NCI-H345 treated with DMSO at 0.1 percent for 48 hours (cell line): Measurements from ENCODE around the gene FCMR.

Experiments
- DNase-seq: peaks from one replicate; lab custom pipeline; 2025; ENCODE audit not compliant: unreplicated experiment; lab: John Stamatoyannopoulos, UW

FCMR gene

DNA sequence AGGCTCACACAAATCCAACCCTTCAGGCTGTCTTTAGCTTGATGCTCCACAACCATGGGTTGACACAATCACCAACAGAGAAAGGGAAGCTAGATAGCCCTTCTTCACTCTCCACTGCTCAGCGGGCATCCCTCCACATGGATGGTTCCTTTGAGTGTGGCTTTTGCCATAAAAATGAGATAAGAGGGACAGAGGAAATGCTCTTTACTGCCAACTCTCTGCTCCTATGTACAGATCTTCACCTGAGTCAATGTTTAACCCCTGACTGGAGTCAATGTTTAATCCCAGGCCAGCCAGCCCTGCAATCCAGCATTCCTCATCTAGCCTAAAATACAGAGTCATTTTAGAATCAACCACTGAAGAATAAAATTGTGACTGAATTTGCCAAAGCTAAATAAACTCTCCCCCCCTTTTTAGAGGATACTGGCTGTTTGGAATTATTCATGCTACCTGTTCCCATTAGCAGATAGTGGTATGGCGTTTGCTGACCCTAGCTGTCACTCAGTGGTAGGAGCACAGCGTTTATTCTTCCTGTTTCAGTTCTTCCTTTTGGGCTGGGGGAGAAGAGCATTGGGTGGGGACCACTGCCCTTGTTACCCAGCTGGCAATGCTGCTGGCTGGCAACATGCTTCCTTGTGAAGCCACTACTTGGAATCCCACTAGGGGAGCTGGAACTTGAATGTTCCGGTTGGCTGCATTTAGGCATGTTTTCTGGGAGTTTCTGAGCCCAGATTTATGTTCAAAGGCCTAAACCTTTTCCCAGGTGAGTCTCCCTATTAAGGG lies 29.8 kb upstream of the FCMR start:
- no peak for DNase-seq

GRCh38 chr1:206949641-206950040 lies 27.9 kb upstream of the FCMR start:
- DNase-seq, result no peak

GRCh38 chr1:206949208-206949607 lies 27.5 kb upstream of the FCMR start:
- DNase-seq, result no peak

DNA sequence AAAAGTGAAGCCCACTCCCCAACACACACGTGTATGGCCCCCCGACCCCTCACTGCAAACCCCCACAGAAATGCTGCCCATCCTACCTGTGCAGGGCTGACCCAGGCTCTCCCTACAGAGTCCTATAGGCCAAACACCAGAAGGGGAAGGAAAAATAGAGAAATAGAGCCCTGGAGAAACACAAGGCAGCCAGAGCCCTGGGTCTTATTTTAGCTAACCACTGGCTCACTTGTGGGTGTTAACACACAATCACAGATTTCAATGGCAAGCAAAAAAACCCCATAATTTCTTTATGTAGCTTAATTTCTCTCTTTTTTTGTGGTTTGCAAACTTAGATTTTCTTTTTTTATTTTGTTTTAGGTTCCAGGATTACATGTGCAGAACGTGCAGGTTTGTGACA lies 25.5 kb upstream of the FCMR start:
- DNase-seq, result no peak

DNA sequence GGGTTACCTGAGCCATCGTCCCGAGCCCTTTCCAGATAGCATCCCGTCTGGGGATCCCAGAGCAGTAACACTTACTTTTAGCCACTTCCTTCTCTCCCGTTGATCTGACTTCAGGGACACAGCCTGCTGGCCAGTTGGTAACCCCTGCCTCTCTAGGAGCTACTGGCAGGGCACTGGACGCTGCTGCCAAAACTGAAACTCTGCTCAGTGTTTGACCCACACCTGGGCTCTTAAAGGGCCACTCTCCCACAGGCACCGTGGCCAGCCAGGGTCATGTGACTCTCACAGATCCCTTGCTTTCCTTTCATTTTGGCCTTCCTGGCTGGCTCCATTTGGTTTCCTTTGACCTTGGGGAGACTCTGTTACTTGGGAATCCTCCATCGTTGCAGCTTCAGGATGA lies 24.5 kb upstream of the FCMR start, which contains the start of gene PIGR:
TSS of gene PIGR (minus strand) at position 206 of the 400 bp plus-strand sequence. CDS start 5,935 bp downstream, outside the sequence.
- no peak for DNase-seq

- DNase-seq, result no peak
These were observed 24.0 kb upstream of the FCMR start for GRCh38 chr1:206945779-206946178.

DNA sequence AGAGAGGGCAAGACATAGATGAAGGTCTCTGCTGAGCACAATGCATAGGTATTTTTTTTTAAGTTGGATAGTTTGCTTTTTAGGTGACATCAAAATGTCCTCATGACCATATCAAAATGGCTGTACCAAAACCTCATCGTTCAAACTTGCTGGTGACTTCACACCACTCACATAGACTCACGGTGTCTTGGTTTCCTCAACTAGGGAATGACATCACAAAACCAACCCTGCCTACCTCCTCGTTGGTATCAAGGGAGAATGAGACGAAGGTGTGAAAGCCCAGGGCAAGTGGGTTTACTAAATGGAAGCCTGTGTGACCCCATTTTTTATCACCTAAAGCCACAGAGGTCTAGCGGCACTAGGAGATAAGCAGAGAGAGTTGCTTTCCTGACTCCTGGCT lies 23.0 kb upstream of the FCMR start:
- DNase-seq, result no peak

DNA sequence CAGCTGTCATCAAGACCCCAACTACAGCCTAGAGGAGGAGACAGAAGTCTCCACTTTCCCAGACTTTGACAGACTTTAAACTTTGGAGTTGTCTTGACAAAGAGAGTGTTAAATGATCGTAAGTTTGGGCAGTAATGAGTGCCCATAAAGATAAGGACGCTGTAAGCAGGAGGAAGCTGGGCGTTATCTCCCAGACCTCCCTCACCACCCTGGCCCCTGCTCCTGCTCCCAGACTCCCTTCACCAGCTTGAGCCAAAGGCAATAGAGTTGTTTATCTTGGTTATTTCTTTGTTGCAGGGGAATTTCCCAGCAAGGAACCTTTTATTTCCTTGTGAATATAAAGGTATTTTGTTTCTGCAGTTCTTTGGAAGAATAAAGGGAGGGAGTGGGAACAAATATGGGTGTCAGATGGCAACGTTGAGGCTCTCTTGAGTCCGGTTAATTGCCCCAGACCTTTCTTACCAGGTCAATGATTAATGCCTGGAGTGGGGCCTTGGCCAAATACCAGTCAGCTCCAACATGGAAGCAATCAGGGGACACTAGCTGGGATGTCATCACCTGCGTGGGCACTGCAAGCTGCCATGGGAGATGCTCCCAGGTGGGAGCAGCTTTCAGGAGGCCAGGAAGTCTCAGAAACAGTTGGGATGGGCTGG lies 20.2 kb upstream of the FCMR start:
- no peak for DNase-seq

DNA sequence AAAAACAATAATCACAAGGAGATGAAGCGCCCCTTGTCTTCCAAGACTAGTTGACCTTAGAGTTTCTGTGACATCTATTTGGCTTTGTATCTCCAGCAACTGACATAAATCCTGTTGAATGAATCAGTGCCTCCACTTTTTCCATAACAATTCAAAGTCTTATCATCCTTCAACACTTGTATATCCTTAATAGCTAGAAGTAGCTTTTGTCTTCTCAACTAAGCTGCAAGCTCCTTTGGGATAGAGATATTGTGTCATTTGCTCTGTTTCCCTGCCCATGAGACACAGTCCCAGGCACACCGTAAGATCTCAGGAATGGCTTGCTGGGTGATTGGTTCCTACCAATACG lies 18.8 kb upstream of the FCMR start:
- DNase-seq, result no peak

GRCh38 chr1:206939841-206940587 lies 18.3 kb upstream of the FCMR start:
- no peak for DNase-seq

- DNase-seq, result no peak
These were observed 17.4 kb upstream of the FCMR start for GRCh38 chr1:206939131-206939530.

DNA sequence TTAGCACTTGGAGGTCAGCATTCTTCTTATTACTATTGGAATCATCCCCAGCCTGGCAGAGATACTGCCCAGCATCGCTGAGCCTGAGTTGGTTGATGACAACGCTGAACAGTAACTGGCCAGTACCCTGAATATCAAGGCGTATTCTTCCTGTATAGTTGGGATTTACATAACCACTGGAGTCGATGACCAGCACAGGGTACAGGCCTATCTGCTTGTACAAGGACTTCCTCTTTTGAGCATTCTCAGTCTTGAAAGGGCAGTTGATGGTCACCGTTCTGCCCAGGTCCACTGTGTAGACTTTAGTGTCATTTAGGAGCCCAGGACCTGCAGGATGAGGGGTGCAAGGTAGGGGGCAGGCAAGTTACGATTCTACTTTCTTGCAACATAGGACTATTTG lies 15.7 kb upstream of the FCMR start:
- no peak for DNase-seq

DNA sequence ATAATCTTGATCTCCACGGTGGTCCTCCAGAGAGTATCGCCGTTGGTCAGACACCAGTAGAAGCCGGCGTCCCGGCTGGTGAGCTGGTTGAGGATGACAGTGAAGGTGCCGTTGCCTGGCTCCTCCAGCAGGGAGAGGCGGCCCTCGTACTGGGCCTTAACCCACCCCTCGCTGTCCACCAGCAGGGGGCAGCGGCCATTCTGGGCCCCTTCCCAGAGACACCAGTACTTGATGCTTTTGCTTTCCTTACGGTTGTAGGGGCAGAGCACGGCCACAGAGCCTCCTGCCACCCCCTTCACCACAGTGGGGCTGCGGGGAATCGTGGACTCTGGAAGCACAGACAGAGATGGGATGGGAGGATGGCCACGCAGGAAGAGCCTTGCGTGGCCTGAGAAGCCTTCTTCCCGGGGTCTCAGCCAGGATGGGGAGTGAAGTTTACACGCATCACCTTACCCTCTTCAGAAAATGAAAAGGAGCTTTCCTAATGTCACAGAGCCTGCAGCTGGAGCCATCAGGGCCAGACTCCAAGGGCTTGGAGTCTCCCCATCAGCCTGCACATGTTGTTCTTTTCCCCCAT lies 13.8 kb upstream of the FCMR start:
- no peak for DNase-seq

DNA sequence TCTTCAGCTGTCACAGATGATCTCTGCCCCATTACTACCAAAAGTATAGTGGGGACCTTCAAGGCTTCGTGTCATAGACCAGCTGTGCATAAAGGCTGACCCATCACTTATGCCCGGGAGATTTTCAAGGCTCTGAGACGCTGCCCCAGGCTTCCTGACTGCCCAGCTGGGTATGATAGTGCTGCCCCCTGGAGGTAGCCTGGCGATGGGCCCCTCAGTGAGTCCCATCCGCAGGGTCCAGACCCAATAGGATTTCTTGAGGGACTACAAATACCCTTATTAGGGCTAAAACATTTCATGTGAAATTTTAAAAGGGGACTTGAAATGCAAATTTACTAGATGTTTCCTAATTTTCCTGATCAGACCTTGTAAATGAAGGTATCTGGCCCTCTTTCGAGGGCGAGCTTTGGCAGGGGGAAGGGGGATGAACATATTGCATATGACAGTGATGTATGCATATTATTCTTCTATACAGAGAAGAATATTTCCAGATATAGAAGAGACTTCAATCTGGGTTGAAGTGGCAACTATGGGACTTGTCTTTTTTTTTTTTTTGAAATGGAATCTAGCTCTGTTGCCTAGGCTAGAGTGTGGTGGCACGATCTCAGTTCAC lies 11.7 kb upstream of the FCMR start:
- no peak for DNase-seq

DNA sequence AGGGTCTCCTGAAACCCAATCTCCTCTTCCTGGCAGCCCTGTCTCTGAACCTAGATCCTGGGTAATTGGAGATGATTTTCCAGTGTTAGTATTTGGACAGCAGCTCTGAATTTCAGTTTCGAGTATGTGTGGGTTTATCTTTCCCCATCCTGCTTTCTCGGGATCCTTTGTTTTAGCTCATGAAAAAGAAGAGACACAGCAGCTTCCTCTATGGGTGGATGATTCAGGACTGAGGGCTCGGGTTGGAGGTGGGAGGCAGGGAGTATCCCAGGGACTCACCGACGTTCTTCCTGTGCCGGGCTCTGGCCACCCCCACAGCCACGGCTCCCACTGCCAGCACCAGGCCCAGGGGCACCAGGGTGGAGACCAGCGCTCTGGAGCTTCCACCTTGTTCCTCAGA lies 10.4 kb upstream of the FCMR start:
- DNase-seq, result no peak

- no peak for DNase-seq
These were observed 10.0 kb upstream of the FCMR start for GRCh38 chr1:206931709-206932108.

DNA sequence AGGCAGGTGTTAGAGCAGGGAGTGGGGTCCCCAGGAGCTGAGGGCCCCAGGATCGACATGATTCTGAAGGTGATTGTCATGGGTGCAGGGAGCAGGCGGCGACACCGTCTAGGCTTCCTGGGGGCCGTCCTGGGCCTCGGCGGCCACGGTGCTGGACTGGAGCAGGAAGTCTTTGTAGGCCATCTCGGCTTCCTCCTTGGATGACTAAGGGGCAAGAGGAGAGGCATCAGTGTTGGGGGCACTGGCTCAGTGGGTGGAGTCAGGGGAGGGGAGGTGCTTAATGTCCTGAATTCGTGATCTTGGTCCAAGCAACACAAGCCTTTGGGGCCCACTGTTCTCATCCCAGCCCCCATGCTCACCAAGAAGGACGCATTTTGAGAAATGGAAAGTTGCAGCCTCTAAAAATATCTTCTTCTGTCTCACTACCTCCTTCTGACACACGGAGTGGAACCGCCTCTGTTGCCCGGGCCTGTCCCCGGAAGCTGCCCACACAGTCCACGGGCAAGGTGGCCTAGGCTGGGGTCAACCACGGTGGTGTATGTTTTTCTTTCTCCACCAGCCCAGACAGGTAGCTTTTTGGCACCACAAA lies 8.6 kb upstream of the FCMR start:
- DNase-seq, result no peak

DNA sequence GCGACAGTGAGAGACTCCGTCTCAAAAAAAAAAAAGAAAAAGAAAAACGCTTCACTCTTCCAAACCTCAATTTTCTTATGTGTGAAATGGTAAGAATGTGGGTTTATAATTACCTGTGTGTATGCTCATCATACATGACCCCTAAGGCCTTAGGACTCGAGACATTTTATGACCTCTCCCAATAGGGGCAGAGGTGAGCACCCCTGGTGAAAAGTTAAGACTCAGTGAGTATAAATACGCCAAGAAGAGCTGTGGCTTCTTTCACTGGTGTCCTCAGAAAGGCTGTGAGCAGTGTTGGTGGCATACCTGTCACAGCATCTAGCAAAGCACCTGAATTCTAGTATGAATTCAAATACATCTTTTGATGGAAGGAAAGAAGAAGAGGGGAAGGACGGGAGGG lies 7.8 kb upstream of the FCMR start:
- no peak for DNase-seq

DNA sequence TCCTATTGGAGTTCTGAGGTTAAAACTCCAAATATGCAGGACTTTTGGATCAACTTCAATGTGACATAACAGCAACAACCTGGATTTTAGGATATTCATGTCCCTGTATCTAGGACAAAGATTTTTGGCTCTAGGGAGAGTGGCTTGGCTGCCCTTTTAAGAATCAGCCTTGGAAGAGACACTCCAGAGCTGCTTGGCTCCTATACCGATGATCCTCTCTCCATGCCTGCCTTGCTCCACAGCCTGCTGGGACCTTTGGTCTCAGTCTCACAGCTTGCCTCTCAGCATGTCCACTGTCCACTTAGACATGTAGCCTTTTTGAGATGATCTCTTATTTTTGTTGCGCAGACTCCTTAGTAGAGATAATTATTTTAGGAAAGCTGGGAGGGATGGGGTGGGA lies 4.5 kb upstream of the FCMR start:
- no peak for DNase-seq

DNA sequence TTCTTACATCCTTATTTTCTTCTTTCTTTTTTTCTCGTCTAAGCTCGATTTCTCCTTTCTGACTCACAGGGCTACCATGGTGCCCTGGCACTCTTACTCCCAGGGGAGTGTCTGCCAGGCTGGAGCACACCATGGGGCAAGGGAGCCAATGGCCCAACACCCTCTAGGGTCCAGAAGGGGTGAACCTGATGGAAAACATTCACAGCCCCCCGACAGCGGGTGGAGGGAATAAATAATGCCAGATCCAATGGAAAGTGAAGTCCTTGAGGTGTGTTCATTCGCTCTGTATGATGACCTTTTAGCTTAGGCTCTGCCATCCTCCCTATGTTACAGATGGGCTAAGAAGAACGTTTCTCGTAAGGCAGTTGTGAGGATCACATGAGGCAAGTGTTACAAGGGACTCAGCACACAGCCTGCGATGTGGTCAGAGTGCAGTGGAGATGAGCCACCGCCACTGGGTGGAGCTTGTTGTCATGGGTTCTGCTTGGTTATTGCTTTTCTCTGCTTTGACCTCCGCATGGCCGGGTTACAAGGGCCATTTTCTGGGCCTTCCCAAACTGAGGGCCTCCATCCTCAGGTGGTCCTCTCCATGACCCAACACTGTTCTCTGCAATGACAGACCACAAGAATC lies 3.5 kb upstream of the FCMR start:
- no peak for DNase-seq
